GM19351 (cell line): ENCODE data around the gene PSME3.

Experiments
- ATAC-seq: cut with Tn5 transposase; IDR thresholded peaks from one replicate; pipeline ENCODE4 v1.9.1; 2021; ENCODE audit warnings: mild to moderate bottlenecking, moderate library complexity; ENCODE audit not compliant: unreplicated experiment

PSME3 gene

GRCh38 chr17:42814633-42815399, 18.4 kb upstream of the PSME3 start:
- ATAC-seq = no peak

GRCh38 chr17:42817866-42818265, 15.3 kb upstream of the PSME3 start:
- ATAC-seq = no peak

- ATAC-seq = no peak
These were observed 14.8 kb upstream of the PSME3 start for GRCh38 chr17:42818379-42818778.

- no peak for ATAC-seq
These were observed 13.2 kb upstream of the PSME3 start for GRCh38 chr17:42819939-42820535.

GRCh38 chr17:42821176-42821575, 12.0 kb upstream of the PSME3 start:
- ATAC-seq = no peak

- ATAC-seq = no peak
These were observed 5.7 kb upstream of the PSME3 start for GRCh38 chr17:42827472-42827871.

- no peak for ATAC-seq
These were observed 2.2 kb upstream of the PSME3 start for GRCh38 chr17:42830971-42831370.

GRCh38 chr17:42832213-42832933, 824 bp upstream of the PSME3 start:
- no peak for ATAC-seq

GRCh38 chr17:42833767-42834422, 698 bp downstream of the PSME3 start:
- no peak for ATAC-seq

- ATAC-seq = no peak
These were observed 2.5 kb downstream of the PSME3 start for GRCh38 chr17:42835732-42836131.

GRCh38 chr17:42841975-42842685, 8.9 kb downstream of the PSME3 start:
- ATAC-seq = no peak

GRCh38 chr17:42843358-42843934, 10.2 kb downstream of the PSME3 start:
- no peak for ATAC-seq

- no peak for ATAC-seq
These were observed 11.1 kb downstream of the PSME3 start, which contains the start of gene AOC2 for GRCh38 chr17:42844271-42844670. TSS of gene AOC2 (plus strand) at chr17:42844580. CDS start at chr17:42844627, 47 bp downstream.

GRCh38 chr17:42844761-42845555, 11.8 kb downstream of the PSME3 start:
- no peak for ATAC-seq

GRCh38 chr17:42845556-42845917, 12.3 kb downstream of the PSME3 start:
- no peak for ATAC-seq

- no peak for ATAC-seq
These were observed 12.9 kb downstream of the PSME3 start for GRCh38 chr17:42845918-42846593.

GRCh38 chr17:42846594-42847280, 13.5 kb downstream of the PSME3 start:
- ATAC-seq = no peak

GRCh38 chr17:42848093-42848492, 14.9 kb downstream of the PSME3 start:
- no peak for ATAC-seq
